Measurements from ENCODE around the gene KPNA3. TPM values are rescaled to one million over a fixed set of nuclear protein-coding genes. Genes with fewer than 3 reads are reported as not detected.
A peak's percentile ranks its signal among the peaks of the same experiment; 100 is the strongest.

Gene KPNA3
- total and polyA plus RNA-seq, 4 donors = 10.9 to 22.0 (median 16.6) TPM

GRCh38 chr13:49679246-49679645, 113.2 kb downstream of the KPNA3 start:
- H3K36me3 ChIP-seq (ENCODE audit: control insufficient read depth in 4 of 4, insufficient read depth in 3 of 4, low read depth in 1 of 4, low read length in 3 of 4) = peaks cover 0 to 7% (median under 1%) of the 10 kb centered on the region in 4 donors
- H3K9ac ChIP-seq (ENCODE audit: low read depth in 1 of 2, low read length in 2 of 2) = no peak overlapping the region
- 56% methylated on average over 3 of the region's 3 CpGs for WGBS
- TF ChIP-seq, protein P1, sequence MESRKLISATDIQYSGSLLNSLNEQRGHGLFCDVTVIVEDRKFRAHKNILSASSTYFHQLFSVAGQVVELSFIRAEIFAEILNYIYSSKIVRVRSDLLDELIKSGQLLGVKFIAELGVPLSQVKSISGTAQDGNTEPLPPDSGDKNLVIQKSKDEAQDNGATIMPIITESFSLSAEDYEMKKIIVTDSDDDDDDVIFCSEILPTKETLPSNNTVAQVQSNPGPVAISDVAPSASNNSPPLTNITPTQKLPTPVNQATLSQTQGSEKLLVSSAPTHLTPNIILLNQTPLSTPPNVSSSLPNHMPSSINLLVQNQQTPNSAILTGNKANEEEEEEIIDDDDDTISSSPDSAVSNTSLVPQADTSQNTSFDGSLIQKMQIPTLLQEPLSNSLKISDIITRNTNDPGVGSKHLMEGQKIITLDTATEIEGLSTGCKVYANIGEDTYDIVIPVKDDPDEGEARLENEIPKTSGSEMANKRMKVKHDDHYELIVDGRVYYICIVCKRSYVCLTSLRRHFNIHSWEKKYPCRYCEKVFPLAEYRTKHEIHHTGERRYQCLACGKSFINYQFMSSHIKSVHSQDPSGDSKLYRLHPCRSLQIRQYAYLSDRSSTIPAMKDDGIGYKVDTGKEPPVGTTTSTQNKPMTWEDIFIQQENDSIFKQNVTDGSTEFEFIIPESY (IDR thresholded peaks at IDR 0.05) = no peak
- no peak for TF ChIP-seq HNF4A (conservative IDR thresholded peaks at IDR 0.05)
- peak; percentile 68 to 74 for TF ChIP-seq RAD21 (IDR thresholded peaks at IDR 0.05)
- TF ChIP-seq NR2F2 (IDR thresholded peaks at IDR 0.05) = no peak
- no peak for TF ChIP-seq RXRA (IDR thresholded peaks at IDR 0.05)
- TF ChIP-seq ATF3 (IDR thresholded peaks at IDR 0.05) = no peak
- peak; percentile 21 for TF ChIP-seq CTCF (IDR thresholded peaks at IDR 0.05; ENCODE audit: low read depth, low read length, missing input control)
- no peak for TF ChIP-seq FOXA2 (IDR thresholded peaks at IDR 0.05)
- TF ChIP-seq GABPA (IDR thresholded peaks at IDR 0.05 in 1 of 2, conservative IDR thresholded peaks at IDR 0.05 in 1 of 2) = no peak
- TF ChIP-seq SP1 (IDR thresholded peaks at IDR 0.05) = no peak
- TF ChIP-seq JUND (IDR thresholded peaks at IDR 0.05) = no peak
- no peak for TF ChIP-seq TAF1 (conservative IDR thresholded peaks at IDR 0.05)
- DNase-seq (ENCODE audit: low spot score) = no peak
- H3K4me1 ChIP-seq (ENCODE audit: control insufficient read depth in 4 of 4, insufficient read depth in 4 of 4, low read length in 3 of 4) = peaks cover 0 to 10% (median 8%) of the 10 kb centered on the region in 4 donors
- no peak overlapping the region for H3K4me3 ChIP-seq (ENCODE audit: low read depth in 1 of 3, low read length in 3 of 3)
- H3K27ac ChIP-seq (ENCODE audit: low read depth in 1 of 2, low read length in 2 of 2) = no peak overlapping the region
- no peaks in the 10 kb centered on the region for H3K9me3 ChIP-seq (ENCODE audit: control insufficient read depth in 4 of 4, low read length in 3 of 4)
- H3K27me3 ChIP-seq (ENCODE audit: control insufficient read depth in 4 of 4, insufficient read depth in 4 of 4, low read length in 3 of 4) = no peaks in the 10 kb centered on the region

DNA sequence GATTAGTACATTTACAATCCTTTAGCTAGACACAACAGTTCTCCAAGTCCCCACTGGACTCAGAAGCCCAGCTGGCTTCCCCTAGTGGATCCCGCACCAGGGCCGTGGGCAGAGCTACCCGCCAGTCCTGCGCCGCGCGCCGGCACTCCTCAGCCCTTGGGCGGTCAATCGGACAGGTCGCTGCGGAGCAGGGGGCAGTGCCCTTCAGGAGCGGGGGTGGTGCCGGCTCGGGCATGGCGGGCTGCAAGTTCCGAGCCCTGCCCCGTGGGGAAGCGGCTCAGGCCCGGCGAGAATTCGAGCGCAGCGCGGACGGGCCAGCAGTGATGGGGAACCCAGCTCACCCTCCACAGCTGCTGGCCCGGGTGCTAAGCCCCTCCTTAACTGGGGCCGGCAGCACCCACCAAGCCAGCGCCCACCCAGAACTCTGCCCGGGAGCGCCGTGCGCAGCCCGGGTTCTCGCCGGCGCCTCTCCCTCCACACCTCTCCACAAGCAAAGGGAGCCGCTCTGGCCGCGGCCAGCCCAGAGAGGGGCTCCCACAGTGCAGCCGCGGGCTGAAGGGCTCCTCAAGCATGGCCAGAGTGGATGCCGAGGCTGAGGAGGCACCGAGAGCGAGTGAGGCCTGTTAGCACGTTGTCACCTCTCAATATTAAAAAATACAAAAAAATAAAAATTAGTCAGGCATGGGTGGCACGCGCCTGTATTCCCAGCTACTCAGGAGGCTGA, 114.1 kb downstream of the KPNA3 start:
- Histone ChIP-seq H3K9ac (ENCODE audit: low read depth in 1 of 2, low read length in 2 of 2) (no peak overlapping the region), H3K36me3 (ENCODE audit: control insufficient read depth in 4 of 4, insufficient read depth in 3 of 4, low read depth in 1 of 4, low read length in 3 of 4) (peaks cover 0 to 7% (median under 1%) of the 10 kb centered on the region in 4 donors), H3K27me3 (ENCODE audit: control insufficient read depth in 4 of 4, insufficient read depth in 4 of 4, low read length in 3 of 4) (no peaks in the 10 kb centered on the region), H3K4me3 (ENCODE audit: low read depth in 1 of 3, low read length in 3 of 3) (no peak overlapping the region), H3K4me1 (ENCODE audit: control insufficient read depth in 4 of 4, insufficient read depth in 4 of 4, low read length in 3 of 4) (peaks cover 0 to 10% (median 8%) of the 10 kb centered on the region in 4 donors), H3K27ac (ENCODE audit: low read depth in 1 of 2, low read length in 2 of 2) (no peak overlapping the region), H3K9me3 (ENCODE audit: control insufficient read depth in 4 of 4, low read length in 3 of 4) (no peaks in the 10 kb centered on the region)
- TF ChIP-seq YY1 (IDR thresholded peaks at IDR 0.05) (no peak), ATF3 (IDR thresholded peaks at IDR 0.05) (no peak), GABPA (IDR thresholded peaks at IDR 0.05 in 1 of 2, conservative IDR thresholded peaks at IDR 0.05 in 1 of 2) (no peak), EGR1 (IDR thresholded peaks at IDR 0.05; ENCODE audit: low read depth in 2 of 2) (no peak)
- DNase-seq (ENCODE audit: low spot score) = no peak
- 95% methylated on average over 48 of the region's 48 CpGs for WGBS

Data from liver (tissue), 9 donors.